HCT116 (cell line): Measurements from ENCODE around the gene DGKB. TPM values are rescaled to one million over a fixed set of nuclear protein-coding genes. Genes with fewer than 3 reads are reported as not detected.

ENCODE experiments used
- ATAC-seq: fragments of 200-7000 bp; cut with Tn5 transposase; 2 replicates; pipeline ENCODE4 v1.9.1; 2020; ENCODE audit warnings: mild to moderate bottlenecking, moderate library complexity
- BruUV-seq: library from RNA; stranded (reverse); fragments of 400-500 nt; replicated peaks from 2 replicates; lab custom pipeline; 2021; lab: Mats Ljungman, UMichigan
- CTCF ChIA-PET: fragments of 300-600 bp; sonication (Branson Sonifier 250); formaldehyde crosslinking; loops from one replicate; lab custom pipeline; 2021; ENCODE audit warnings: antibody characterized with exemption; lab: Charles Lee
- POLR2A ChIA-PET: fragments of 300-600, 350-600 bp; sonication (Branson Sonifier 250); formaldehyde crosslinking; loops from one replicate; lab custom pipeline; 2021; ENCODE audit warnings: antibody characterized with exemption; lab: Charles Lee
- RAD21 ChIA-PET, 2 experiments: fragments of 300-600 bp; sonication (Branson Sonifier 250); formaldehyde crosslinking; loops; one replicate each; lab custom pipeline; 2023; ENCODE audit warnings: low total read pairs in 2 of 2; ENCODE audit not compliant: uncharacterized antibody in 2 of 2, unreplicated experiment in 2 of 2, low non-redundant PET in 1 of 2; lab: Charles Lee
- DNase-seq: peaks from one replicate; pipeline ENCODE4 v3.0.0-alpha.2; 2010; ENCODE audit warnings: low read depth, low spot score
- H2AFZ ChIP-seq: fragments of 200-600 bp; shearing (Covaris generic), sonication (generic); 2 replicates; pipeline ENCODE4 v1.6.1; 2017; ENCODE audit warnings: low read depth, mixed run types, mixed read lengths, antibody characterized with exemption, low read length; ENCODE audit not compliant: poor library complexity, severe bottlenecking
- H3K27ac ChIP-seq: 2 replicates; pipeline ENCODE4 v1.5.1; 2012; ENCODE audit warnings: low read depth, low read length
- H3K27me3 ChIP-seq: fragments of 200-600 bp; sonication (generic); 2 replicates; pipeline ENCODE4 v1.6.1; 2016; ENCODE audit warnings: mixed run types, low read length, mixed read lengths; ENCODE audit not compliant: insufficient read depth
- H3K36me3 ChIP-seq, 2 experiments: fragments of 200-500 bp in 1 of 2; fragments of 200-600 bp in 1 of 2; sonication (Bioruptor generic) in 1 of 2; sonication (generic) in 1 of 2; 2 replicates each; pipeline versions ENCODE4 v1.5.1 to v1.6.1; 2014 to 2016; ENCODE audit warnings: low read length in 2 of 2, inconsistent platforms in 1 of 2, mixed read lengths in 1 of 2, mixed run types in 1 of 2; ENCODE audit not compliant: insufficient read depth in 2 of 2, control insufficient read depth in 1 of 2
- H3K4me1 ChIP-seq, 2 experiments: fragments of 200-600 bp in 1 of 2; sonication (generic) in 1 of 2; 2 replicates each; pipeline versions ENCODE4 v1.5.1 to v1.6.1; 2012 to 2017; ENCODE audit warnings: low read length in 2 of 2, inconsistent platforms in 1 of 2, mild to moderate bottlenecking in 1 of 2, mixed read lengths in 1 of 2, mixed run types in 1 of 2, moderate library complexity in 1 of 2; ENCODE audit not compliant: insufficient read depth in 2 of 2, control insufficient read depth in 1 of 2
- H3K4me2 ChIP-seq: fragments of 200-600 bp; sonication (generic); 2 replicates; pipeline ENCODE4 v1.6.1; 2017; ENCODE audit warnings: mixed run types, low read length, mixed read lengths
- H3K4me3 ChIP-seq, 2 experiments: fragments of 200-600 bp in 1 of 2; sonication (generic) in 1 of 2; replicated peaks in 1 of 2; 2 replicates each; pipeline ENCODE4 v1.5.1; 2011 to 2016; ENCODE audit warnings: low read length in 2 of 2, control low read depth in 1 of 2, low read depth in 1 of 2, mild to moderate bottlenecking in 1 of 2, mixed read lengths in 1 of 2, mixed run types in 1 of 2
- H3K79me2 ChIP-seq: fragments of 200-600 bp; sonication (generic); 2 replicates; pipeline ENCODE4 v1.6.1; 2017; ENCODE audit warnings: mild to moderate bottlenecking, mixed run types, low read length, moderate library complexity, mixed read lengths; ENCODE audit not compliant: insufficient read depth
- H3K9ac ChIP-seq: fragments of 200-600 bp; sonication (generic); 2 replicates; pipeline ENCODE4 v1.6.1; 2016; ENCODE audit warnings: low read length, mixed read lengths
- H3K9me2 ChIP-seq: fragments of 200-600 bp; sonication (generic), shearing (Covaris generic); 2 replicates; pipeline ENCODE4 v1.6.1; 2017; ENCODE audit warnings: mixed run types, mild to moderate bottlenecking, moderate library complexity; ENCODE audit not compliant: insufficient read depth
- H3K9me3 ChIP-seq, 2 experiments: fragments of 200-500 bp in 1 of 2; fragments of 200-600 bp in 1 of 2; sonication (Bioruptor generic) in 1 of 2; sonication (generic) in 1 of 2; 2 replicates each; pipeline ENCODE4 v1.6.1; 2014 to 2017; ENCODE audit warnings: low read length in 2 of 2, mixed read lengths in 2 of 2, inconsistent platforms in 1 of 2, low read depth in 1 of 2, mild to moderate bottlenecking in 1 of 2, mixed run types in 1 of 2, moderate library complexity in 1 of 2; ENCODE audit not compliant: control insufficient read depth in 1 of 2, insufficient read depth in 1 of 2
- H4K20me1 ChIP-seq: fragments of 200-600 bp; sonication (generic), shearing (Covaris generic); 2 replicates; pipeline ENCODE4 v1.6.1; 2017; ENCODE audit warnings: mixed run types, mild to moderate bottlenecking, moderate library complexity; ENCODE audit not compliant: insufficient read depth
- ATF3 ChIP-seq: IDR thresholded peaks from 2 replicates; pipeline ENCODE4 v1.6.1; 2012
- CEBPB ChIP-seq: IDR thresholded peaks from 2 replicates; pipeline ENCODE4 v1.6.1; 2012; ENCODE audit warnings: low read depth
- CTCF ChIP-seq, 3 experiments: fragments of 200-600 bp in 1 of 3; sonication (generic) in 1 of 3; IDR thresholded peaks in 2 of 3; conservative IDR thresholded peaks in 1 of 3; 2 replicates each; pipeline ENCODE4 v1.5.1; 2012 to 2017; ENCODE audit warnings: low read depth in 2 of 3, low read length in 2 of 3, antibody characterized with exemption in 1 of 3, borderline replicate concordance in 1 of 3, control low read depth in 1 of 3, mild to moderate bottlenecking in 1 of 3, mixed read lengths in 1 of 3, mixed run types in 1 of 3, moderate library complexity in 1 of 3; ENCODE audit not compliant: insufficient read depth in 1 of 3
- EGR1 ChIP-seq: IDR thresholded peaks from 2 replicates; pipeline ENCODE4 v1.6.1; 2012; ENCODE audit warnings: low read depth
- ELF1 ChIP-seq: IDR thresholded peaks from 2 replicates; pipeline ENCODE4 v1.6.1; 2012; ENCODE audit warnings: low read depth, borderline replicate concordance
- EZH2 ChIP-seq: fragments of 200-600 bp; sonication (generic); IDR thresholded peaks from 2 replicates; pipeline ENCODE4 v1.6.1; 2017; ENCODE audit warnings: antibody characterized with exemption, mixed run types
- FOSL1 ChIP-seq: IDR thresholded peaks from 2 replicates; pipeline ENCODE4 v1.6.1; 2012; ENCODE audit warnings: low read depth
- JUND ChIP-seq: IDR thresholded peaks from 2 replicates; pipeline ENCODE4 v1.6.1; 2012
- MAX ChIP-seq: IDR thresholded peaks from 2 replicates; pipeline ENCODE4 v1.6.1; 2012
- POLR2AphosphoS5 ChIP-seq: IDR thresholded peaks from 2 replicates; pipeline ENCODE4 v1.6.1; 2011; ENCODE audit warnings: mild to moderate bottlenecking, low read depth, low read length, moderate library complexity
- RAD21 ChIP-seq: IDR thresholded peaks from 2 replicates; pipeline ENCODE4 v1.6.1; 2012; ENCODE audit warnings: low read depth, mild to moderate bottlenecking
- REST ChIP-seq: IDR thresholded peaks from 2 replicates; pipeline ENCODE4 v1.6.1; 2012; ENCODE audit warnings: low read depth
- SIN3A ChIP-seq: IDR thresholded peaks from 2 replicates; pipeline ENCODE4 v1.6.1; 2012; ENCODE audit warnings: low read depth
- SP1 ChIP-seq: IDR thresholded peaks from 2 replicates; pipeline ENCODE4 v1.6.1; 2012; ENCODE audit warnings: low read depth
- YY1 ChIP-seq: IDR thresholded peaks from 2 replicates; pipeline ENCODE4 v1.6.1; 2011; ENCODE audit warnings: low read length, low read depth, moderate library complexity, mild to moderate bottlenecking; ENCODE audit not compliant: insufficient replicate concordance; ENCODE audit errors: extremely low read depth
- ZBTB33 ChIP-seq: IDR thresholded peaks from 2 replicates; pipeline ENCODE4 v1.6.1; 2011; ENCODE audit warnings: mild to moderate bottlenecking, low read length, moderate library complexity; ENCODE audit not compliant: insufficient replicate concordance; ENCODE audit errors: extremely low read depth
- ZFX ChIP-seq: fragments of 450-650 bp; IDR thresholded peaks from 2 replicates; pipeline ENCODE4 v1.6.1; 2017
- intact Hi-C: fragments of 100-400 bp; cut with micrococcal nuclease; formaldehyde crosslinking; loops from 2 replicates; pipeline ENCODE4 v1.10.0; 2022
- total RNA-seq: library from RNA; stranded (reverse); gene quantifications from one replicate; pipeline ENCODE4 v1.2.1, GENCODE V29; 2021; ENCODE audit not compliant: unreplicated experiment

Gene DGKB
- total RNA-seq, 1 experiment from 2014 or later = 0.05 TPM

- ATAC-seq (no peak), DNase-seq (no peak)
- Histone ChIP-seq H3K36me3 (no peaks in the 10 kb centered on the region), H3K79me2 (no peaks in the 10 kb centered on the region), H3K27ac (no peak overlapping the region), H3K4me1 (peaks cover 0 to 10% of the 10 kb centered on the region in 2 experiments; a peak in 2 of 4 replicates), H2AFZ (no peak overlapping the region), H3K4me3 (no peak overlapping the region), H3K9me3 (no peaks in the 10 kb centered on the region), H3K9me2 (no peaks in the 10 kb centered on the region), H4K20me1 (no peaks in the 10 kb centered on the region), H3K9ac (no peak overlapping the region), H3K27me3 (no peaks in the 10 kb centered on the region), H3K4me2 (no peak overlapping the region)
- ChIA-PET CTCF (interaction anchor here (0.7 to 2.1 kb wide), 7 partner anchors 72 to 1438 kb away, joined by 3 to 39 read pairs (median 6); no protein-coding TSS in a partner anchor), POLR2A (no interaction called here), RAD21 (interaction anchor here (0.7 to 1.3 kb wide), 4 partner anchors 298 to 1003 kb away, joined by 3 to 5 read pairs (median 4); no protein-coding TSS in a partner anchor)
- intact Hi-C loops = loop anchor here (2.0 to 5.0 kb wide), 5 partner anchors 209 to 1353 kb away; no protein-coding TSS in a partner anchor
- no TSS peak for BruUV-seq
- TF ChIP-seq MAX (no peak), POLR2AphosphoS5 (no peak), JUND (no peak), YY1 (no peak), RAD21 (peak; percentile 77), CEBPB (no peak), ELF1 (no peak), ZFX (no peak), EZH2 (no peak), REST (no peak), ZBTB33 (no peak), FOSL1 (no peak), EGR1 (no peak), SP1 (no peak), CTCF (IDR thresholded peaks at IDR 0.05 in 2 of 3, conservative IDR thresholded peaks at IDR 0.05 in 1 of 3; ENCODE audit: borderline replicate concordance in 1 of 3, insufficient read depth in 1 of 3, low read depth in 2 of 3, low read length in 2 of 3) (peak; percentile 30 to 64 (median 52); a peak in 4 of 6 replicates), SIN3A (no peak), ATF3 (no peak)
Observed at GRCh38 chr7:14717816-14718215, 184.7 kb downstream of the DGKB start.
